Stimulated activated effector memory CD8-positive, alpha-beta T cell treated with anti-CD3 and anti-CD28 coated beads, Interleukin-12 subunit alpha, Interleukin-12 subunit beta, amount 100 ng/mL, for 72 hours (primary cell): ENCODE measurements around the gene ZNF426.

Experiments
- ATAC-seq: fragments of 150-1000 bp; cut with Tn5 transposase; 2 replicates; pipeline ENCODE4 v1.10.0; 2021
- DNase-seq, 2 donors: peaks; one replicate each; pipeline ENCODE4 v3.0.0; 2021 to 2022; ENCODE audit warnings: low spot score in 2 of 2
- H3K27ac Mint-ChIP-seq: one replicate; pipeline ENCODE4 v1.8.0; 2022; ENCODE audit warnings: mild to moderate bottlenecking, mixed read lengths
- H3K36me3 Mint-ChIP-seq: one replicate; pipeline ENCODE4 v1.8.0; 2022; ENCODE audit warnings: mild to moderate bottlenecking, mixed read lengths
- H3K4me1 Mint-ChIP-seq: one replicate; pipeline ENCODE4 v1.8.0; 2022; ENCODE audit warnings: mixed read lengths
- H3K4me3 Mint-ChIP-seq: one replicate; pipeline ENCODE4 v1.8.0; 2022; ENCODE audit warnings: mild to moderate bottlenecking, mixed read lengths
- H3K9me3 Mint-ChIP-seq: one replicate; pipeline ENCODE4 v1.8.0; 2022; ENCODE audit warnings: mixed read lengths

ZNF426 gene

DNA sequence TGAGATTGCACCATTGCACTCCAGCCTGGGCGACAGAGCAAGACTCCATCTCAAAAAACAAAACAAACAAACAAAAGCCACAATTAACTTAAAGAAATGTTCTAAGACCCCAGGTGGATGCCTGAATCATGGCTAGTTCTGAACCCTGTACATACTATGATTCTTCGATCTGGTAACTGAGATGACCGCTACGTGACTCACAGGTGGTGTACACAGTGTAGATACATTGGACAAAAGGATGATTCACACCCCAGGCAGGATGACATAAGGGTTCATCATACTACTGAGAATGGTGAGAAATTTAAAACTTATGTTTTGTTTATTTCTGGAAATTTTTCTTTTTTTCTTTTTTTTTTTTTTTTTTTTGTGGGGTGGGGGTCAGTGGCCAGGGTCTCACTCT lies 6.5 kb downstream of the ZNF426 start:
- no peaks in the 10 kb centered on the region for H3K4me1 Mint-ChIP-seq
- H3K9me3 Mint-ChIP-seq = peaks cover 15% of the 10 kb centered on the region
- DNase-seq = no peak

DNA sequence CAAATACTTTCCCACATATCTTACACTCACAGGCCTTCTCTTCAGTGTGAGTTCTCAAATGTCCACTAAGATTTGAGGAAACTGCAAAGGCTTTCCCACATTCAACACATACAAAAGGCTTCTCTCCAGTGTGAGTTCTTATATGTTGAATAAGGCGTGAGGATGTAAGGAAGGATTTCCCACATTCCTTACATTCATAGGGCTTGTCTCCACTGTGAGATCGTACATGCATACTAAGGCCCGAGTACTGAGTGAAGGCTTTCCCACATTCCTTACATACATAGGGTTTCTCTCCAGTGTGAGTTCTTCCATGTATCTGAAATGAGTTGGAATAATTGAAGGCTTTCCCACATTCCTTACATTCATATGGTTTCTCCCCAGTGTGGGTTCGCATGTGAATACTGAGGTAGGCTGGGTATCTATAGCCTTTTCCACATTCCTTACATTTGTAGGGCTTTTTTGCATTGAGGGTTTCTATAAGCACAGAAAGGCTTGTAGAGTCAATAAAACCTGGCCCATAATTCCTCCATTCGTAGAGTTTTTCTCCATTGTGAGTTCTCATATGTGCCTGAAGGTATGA lies 9.6 kb downstream of the ZNF426 start:
- DNase-seq = no peak
- no peak overlapping the region for H3K27ac Mint-ChIP-seq
- peaks cover 67% of the 10 kb centered on the region for H3K36me3 Mint-ChIP-seq
- ATAC-seq = no peak
- H3K4me1 Mint-ChIP-seq = no peaks in the 10 kb centered on the region
- H3K9me3 Mint-ChIP-seq = peaks cover 32% of the 10 kb centered on the region
- no peak overlapping the region for H3K4me3 Mint-ChIP-seq

More for the DNA sequence above, 6.5 kb downstream of the ZNF426 start:
- Mint-ChIP-seq H3K27ac (no peak overlapping the region), H3K36me3 (peaks cover 92% of the 10 kb centered on the region), H3K4me3 (no peak overlapping the region)
- ATAC-seq = peak; percentile 74

GRCh38 chr19:9523885-9524474 lies 14.5 kb downstream of the ZNF426 start:
- H3K4me1 Mint-ChIP-seq = no peaks in the 10 kb centered on the region
- H3K4me3 Mint-ChIP-seq = no peak overlapping the region
- ATAC-seq (no peak), DNase-seq (no peak)
- H3K9me3 Mint-ChIP-seq = peaks cover 42% of the 10 kb centered on the region
- peaks cover 18% of the 10 kb centered on the region for H3K36me3 Mint-ChIP-seq
- H3K27ac Mint-ChIP-seq = no peak overlapping the region

DNA sequence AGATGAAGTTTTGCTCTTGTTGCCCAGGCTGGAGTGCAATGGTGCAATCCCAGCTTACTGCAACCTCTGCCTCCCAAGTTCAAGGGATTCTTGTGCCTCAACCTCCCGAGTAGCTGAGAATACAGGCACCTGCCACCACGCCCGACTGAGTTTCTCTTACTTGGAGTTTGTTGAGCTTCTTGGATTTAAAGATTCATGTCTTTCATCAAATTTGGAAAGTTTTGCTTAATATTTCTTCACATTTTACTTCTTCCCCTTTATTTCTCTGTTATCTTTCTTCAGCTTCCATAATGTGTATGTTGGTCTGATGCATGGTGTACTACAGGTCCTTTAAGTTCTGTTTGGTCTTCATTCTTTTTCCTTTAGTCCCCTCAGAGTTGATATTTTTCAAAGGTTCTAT lies 31.2 kb downstream of the ZNF426 start:
- H3K36me3 Mint-ChIP-seq = no peaks in the 10 kb centered on the region
- H3K4me1 Mint-ChIP-seq = no peaks in the 10 kb centered on the region
- H3K27ac Mint-ChIP-seq = no peak overlapping the region
- ATAC-seq (no peak), DNase-seq (no peak)
- no peak overlapping the region for H3K4me3 Mint-ChIP-seq
- H3K9me3 Mint-ChIP-seq = peaks cover 27% of the 10 kb centered on the region

GRCh38 chr19:9500796-9501195 lies 37.6 kb downstream of the ZNF426 start:
- Mint-ChIP-seq H3K4me3 (no peak overlapping the region), H3K9me3 (peaks cover 15% of the 10 kb centered on the region), H3K4me1 (peaks cover 7% of the 10 kb centered on the region), H3K27ac (no peak overlapping the region), H3K36me3 (peaks cover 5% of the 10 kb centered on the region)
- no peak for DNase-seq
- ATAC-seq = no peak

DNA sequence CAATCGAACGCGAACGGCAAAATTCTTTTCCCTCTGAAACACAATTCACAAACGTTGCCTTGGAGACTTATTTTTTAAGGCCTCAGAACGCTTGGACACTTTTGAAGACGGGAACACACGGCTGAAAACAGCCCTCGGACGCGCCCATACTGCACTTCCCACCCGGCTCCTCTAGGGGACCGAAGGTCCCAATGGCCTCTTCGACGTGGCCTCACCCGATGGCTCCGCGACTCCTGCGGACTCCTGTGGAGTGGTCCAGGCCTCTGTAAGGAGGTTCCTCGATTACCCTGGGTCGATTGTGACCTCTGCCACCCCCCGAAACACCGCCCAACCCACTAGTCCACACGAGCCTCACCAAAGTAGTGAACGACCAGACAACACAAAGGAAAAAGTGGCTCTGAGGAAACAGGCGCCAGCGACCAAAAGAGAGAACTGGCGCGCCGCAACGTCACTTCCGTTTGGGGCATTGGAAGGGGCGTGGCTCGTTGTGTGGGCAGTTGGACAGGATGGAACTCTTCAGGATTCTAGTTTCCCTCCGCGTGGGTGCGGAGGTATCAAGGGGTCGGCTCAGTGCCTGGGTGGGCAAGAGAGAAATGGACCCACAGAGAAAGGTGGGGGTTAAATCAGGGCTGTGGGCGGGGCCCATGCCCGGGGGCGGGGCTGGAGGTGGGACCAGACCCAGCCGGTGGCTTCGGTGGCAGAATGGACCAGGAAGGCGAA lies 40.1 kb downstream of the ZNF426 start, which contains the start of gene ZNF560:
TSS of gene ZNF560 (minus strand) at position 434 of the 720 bp plus-strand sequence. CDS start 23,303 bp downstream, outside the sequence.
- no peak within 1 kb of the TSS for H3K27ac Mint-ChIP-seq
- H3K36me3 Mint-ChIP-seq = peaks cover 5% of the 10 kb centered on the region
- peak in 1 of 2 donors; percentile 51 for DNase-seq
- H3K9me3 Mint-ChIP-seq = peaks cover 11% of the 10 kb centered on the region
- H3K4me3 Mint-ChIP-seq = peak within 1 kb of the TSS; percentile 28
- no peak for ATAC-seq
- H3K4me1 Mint-ChIP-seq = peaks cover 7% of the 10 kb centered on the region

DNA sequence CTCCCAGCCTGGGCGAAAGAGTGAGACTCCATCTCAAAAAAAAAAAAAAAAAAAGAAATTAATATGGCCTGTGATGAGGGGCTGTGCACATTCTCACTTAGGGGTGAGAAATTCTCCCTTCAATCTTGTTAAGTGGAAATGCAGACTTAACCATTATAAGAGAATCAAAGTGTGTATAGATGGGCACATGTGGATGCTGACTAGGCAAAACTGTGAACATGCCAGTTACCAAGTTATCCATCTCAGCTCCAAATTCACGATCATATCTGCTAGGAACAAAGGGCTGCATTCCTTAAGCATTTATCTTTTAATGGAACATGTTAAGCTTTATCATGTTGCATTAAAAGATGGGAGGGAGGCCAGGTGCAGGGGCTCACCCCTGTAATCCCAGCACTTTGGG lies 44.3 kb downstream of the ZNF426 start:
- peaks cover 5% of the 10 kb centered on the region for H3K36me3 Mint-ChIP-seq
- peaks cover 5% of the 10 kb centered on the region for H3K9me3 Mint-ChIP-seq
- H3K4me3 Mint-ChIP-seq = no peak overlapping the region
- H3K27ac Mint-ChIP-seq = no peak overlapping the region
- DNase-seq = no peak
- ATAC-seq = no peak
- peaks cover 7% of the 10 kb centered on the region for H3K4me1 Mint-ChIP-seq

GRCh38 chr19:9487016-9487415 lies 51.4 kb downstream of the ZNF426 start:
- Mint-ChIP-seq H3K4me3 (no peak overlapping the region), H3K4me1 (no peaks in the 10 kb centered on the region), H3K27ac (no peak overlapping the region), H3K36me3 (no peaks in the 10 kb centered on the region), H3K9me3 (peaks cover 12% of the 10 kb centered on the region)
- DNase-seq = no peak
- ATAC-seq = no peak

DNA sequence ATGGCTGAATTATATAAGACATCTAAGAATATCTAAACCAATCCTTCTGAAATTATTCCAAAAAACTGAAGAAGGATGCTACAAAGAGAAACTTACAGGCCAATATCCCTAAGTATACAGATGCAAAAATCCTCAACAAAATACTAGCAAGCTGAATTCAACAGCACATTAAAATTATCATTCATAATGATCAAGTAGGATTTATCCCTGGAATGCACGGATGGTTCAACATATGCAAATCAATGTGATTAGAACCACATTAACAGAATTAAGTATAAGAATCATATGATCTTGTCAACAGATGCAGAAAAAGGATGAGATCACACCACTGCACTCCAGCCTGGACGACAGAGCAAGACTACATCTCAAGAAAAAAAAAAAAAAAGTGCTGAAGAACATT lies 53.3 kb downstream of the ZNF426 start:
- H3K9me3 Mint-ChIP-seq = peaks cover 16% of the 10 kb centered on the region
- H3K4me3 Mint-ChIP-seq = no peak overlapping the region
- H3K36me3 Mint-ChIP-seq = no peaks in the 10 kb centered on the region
- no peak overlapping the region for H3K27ac Mint-ChIP-seq
- H3K4me1 Mint-ChIP-seq = no peaks in the 10 kb centered on the region
- DNase-seq (no peak), ATAC-seq (no peak)

DNA sequence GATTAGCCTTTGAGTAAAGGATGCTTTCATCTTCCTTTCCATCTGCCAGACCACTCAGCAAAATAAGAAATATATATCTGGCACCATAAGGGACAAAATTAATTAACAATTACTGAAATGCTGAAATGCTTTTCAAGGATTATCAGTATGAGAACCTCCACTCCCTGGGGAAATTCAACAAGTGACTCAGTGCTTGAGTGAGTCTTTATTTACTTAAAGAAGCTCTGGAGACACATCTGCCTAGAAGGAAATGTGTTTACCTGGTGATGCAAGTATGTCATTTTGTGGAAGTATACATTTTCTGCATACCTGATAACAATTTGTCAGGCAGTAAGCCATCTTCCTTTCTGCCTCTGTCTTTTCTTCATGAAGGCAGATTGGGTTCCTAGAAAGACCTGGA lies 63.5 kb downstream of the ZNF426 start:
- ATAC-seq = no peak
- no peaks in the 10 kb centered on the region for H3K4me1 Mint-ChIP-seq
- no peak for DNase-seq
- H3K4me3 Mint-ChIP-seq = no peak overlapping the region
- H3K9me3 Mint-ChIP-seq = peaks cover 34% of the 10 kb centered on the region
- no peak overlapping the region for H3K27ac Mint-ChIP-seq
- no peaks in the 10 kb centered on the region for H3K36me3 Mint-ChIP-seq
